Endothelial cell of umbilical vein (primary cell): Measurements from ENCODE around the gene KIAA1958. TPM values are rescaled to one million over a fixed set of nuclear protein-coding genes. Genes with fewer than 3 reads are reported as not detected.

Experiments
- BruUV-seq: library from RNA; stranded (reverse); fragments of 400-500 nt; replicated peaks from 2 replicates; lab custom pipeline; 2021; lab: Mats Ljungman, UMichigan
- CTCF ChIA-PET: fragments of 300-600, 350-600 bp; sonication (Branson Sonifier 250); formaldehyde crosslinking; loops from one replicate; lab custom pipeline; 2021; ENCODE audit warnings: antibody characterized with exemption, inconsistent platforms; lab: Charles Lee
- POLR2A ChIA-PET: fragments of 300-600, 350-600 bp; sonication (Branson Sonifier 250); formaldehyde crosslinking; loops from one replicate; lab custom pipeline; 2021; ENCODE audit warnings: antibody characterized with exemption, inconsistent platforms; lab: Charles Lee
- DNase-seq: peaks from one replicate; pipeline ENCODE4 v3.0.0-alpha.2; 2011; ENCODE audit warnings: low read depth, low spot score
- FAIRE-seq: peaks from 2 replicates; lab custom pipeline; 2011; peaks lifted over from hg19 to GRCh38; lab: Jason Lieb, UNC
- H2AFZ ChIP-seq: 2 replicates; pipeline ENCODE4 v1.6.0; 2012; ENCODE audit warnings: low read depth, low read length, control low read depth, inconsistent platforms
- H3K27ac ChIP-seq: 2 replicates; pipeline ENCODE4 v1.5.1; 2011; ENCODE audit warnings: low read depth, mild to moderate bottlenecking, control low read depth, low read length, moderate library complexity; ENCODE audit not compliant: insufficient read depth
- H3K27me3 ChIP-seq, 2 experiments: 2 replicates each; pipeline versions ENCODE4 v1.6.0 to v1.6.1; 2011; ENCODE audit warnings: low read length in 2 of 2, mixed read lengths in 1 of 2; ENCODE audit not compliant: control insufficient read depth in 2 of 2, insufficient read depth in 2 of 2
- H3K36me3 ChIP-seq, 2 experiments: 2 replicates in 1 of 2; 3 replicates in 1 of 2; pipeline ENCODE4 v1.5.1; 2011; ENCODE audit warnings: low read length in 2 of 2, mild to moderate bottlenecking in 1 of 2, moderate library complexity in 1 of 2; ENCODE audit not compliant: control insufficient read depth in 2 of 2, insufficient read depth in 2 of 2; ENCODE audit errors: extremely low read depth in 1 of 2
- H3K4me1 ChIP-seq: 3 replicates; pipeline ENCODE4 v1.5.1; 2011; ENCODE audit warnings: mild to moderate bottlenecking, low read length; ENCODE audit not compliant: control insufficient read depth, insufficient read depth; ENCODE audit errors: extremely low read depth
- H3K4me2 ChIP-seq: 2 replicates; pipeline ENCODE4 v1.6.1; 2011; ENCODE audit warnings: low read length, control low read depth, mixed read lengths; ENCODE audit not compliant: insufficient read depth
- H3K4me3 ChIP-seq, 3 experiments: fragments of 200-600 bp in 1 of 3; sonication (generic), shearing (Covaris generic) in 1 of 3; replicated peaks in 1 of 3; 2 replicates each; pipeline ENCODE4 v1.5.1; 2011 to 2016; ENCODE audit warnings: control low read depth in 3 of 3, low read length in 3 of 3, mild to moderate bottlenecking in 2 of 3, inconsistent platforms in 1 of 3, low read depth in 1 of 3, moderate library complexity in 1 of 3; ENCODE audit not compliant: insufficient read depth in 1 of 3
- H3K79me2 ChIP-seq: 2 replicates; pipeline ENCODE4 v1.6.0; 2012; ENCODE audit warnings: low read length, inconsistent platforms; ENCODE audit not compliant: control insufficient read depth, insufficient read depth
- H3K9ac ChIP-seq: replicated peaks from 2 replicates; pipeline ENCODE3; 2011; ENCODE audit warnings: low read length, control low read depth; ENCODE audit not compliant: insufficient read depth; ENCODE audit errors: extremely low read depth
- H3K9me1 ChIP-seq: replicated peaks from 3 replicates; pipeline ENCODE4 v1.6.0; 2011; ENCODE audit warnings: mild to moderate bottlenecking, low read length; ENCODE audit not compliant: control insufficient read depth, insufficient read depth; ENCODE audit errors: extremely low read depth
- H3K9me3 ChIP-seq: replicated peaks from 2 replicates; pipeline ENCODE4 v1.5.1; 2012; ENCODE audit warnings: low read length, inconsistent platforms; ENCODE audit not compliant: control insufficient read depth, insufficient read depth
- H4K20me1 ChIP-seq: replicated peaks from 2 replicates; pipeline ENCODE3; 2011; ENCODE audit warnings: mild to moderate bottlenecking, low read length; ENCODE audit not compliant: control insufficient read depth, insufficient read depth; ENCODE audit errors: extremely low read depth
- EZH2 ChIP-seq: IDR thresholded peaks from 2 replicates; pipeline ENCODE4 v1.6.1; 2012; ENCODE audit warnings: borderline replicate concordance, low read depth, mild to moderate bottlenecking, moderate library complexity, low read length, inconsistent platforms; ENCODE audit not compliant: severe bottlenecking
- FOS ChIP-seq: IDR thresholded peaks from 2 replicates; pipeline ENCODE4 v1.6.1; 2011; ENCODE audit warnings: mild to moderate bottlenecking, low read length, moderate library complexity, borderline replicate concordance; ENCODE audit not compliant: insufficient read depth
- GATA2 ChIP-seq: IDR thresholded peaks from 2 replicates; pipeline ENCODE4 v1.7.0; 2011; ENCODE audit warnings: low read depth, mild to moderate bottlenecking, moderate library complexity, mixed read lengths, low read length; ENCODE audit not compliant: insufficient read length, insufficient read depth
- JUN ChIP-seq: IDR thresholded peaks from 2 replicates; pipeline ENCODE4 v1.6.1; 2011; ENCODE audit warnings: borderline replicate concordance, low read depth; ENCODE audit not compliant: insufficient read length, insufficient read depth
- MAX ChIP-seq: IDR thresholded peaks from 2 replicates; pipeline ENCODE4 v1.6.1; 2011; ENCODE audit not compliant: insufficient read depth, insufficient read length
- MYC ChIP-seq: IDR thresholded peaks from one replicate; pipeline ENCODE4 v1.6.1; 2011; ENCODE audit warnings: mild to moderate bottlenecking, low read depth, low read length
- POLR2A ChIP-seq: IDR thresholded peaks from 2 replicates; pipeline ENCODE4 v1.6.1; 2012; ENCODE audit warnings: low read depth, mild to moderate bottlenecking, control low read depth, low read length
- POLR2AphosphoS5 ChIP-seq: IDR thresholded peaks from 2 replicates; pipeline ENCODE4 v1.6.1; 2012; ENCODE audit warnings: low read depth, mild to moderate bottlenecking, control low read depth, low read length, moderate library complexity; ENCODE audit not compliant: insufficient read depth
- dilution Hi-C: fragments of 300-500 bp; cut with MboI; formaldehyde crosslinking; loops from one replicate; pipeline ENCODE4 v1.15.0; 2019; ENCODE audit warnings: low sequenced_read_pairs; ENCODE audit not compliant: extremely low pct_ligation_motif_present
- intact Hi-C: fragments of 100-400 bp; cut with micrococcal nuclease; formaldehyde crosslinking; loops from one replicate; pipeline ENCODE4 v1.10.0; 2022
- polyA plus RNA-seq, 4 experiments: library from polyadenylated mRNA; depleted of rRNA in 3 of 4; stranded (reverse) in 3 of 4; unstranded in 1 of 4; fragments of >200 nt; gene quantifications; 2 replicates each; pipeline versions ENCODE4 v1.2.1 to v1.2.3, GENCODE V29; 2011 to 2012; ENCODE audit warnings: missing spikeins in 1 of 4
- total RNA-seq: library from RNA; stranded (reverse); gene quantifications from 2 replicates; pipeline ENCODE4 v1.2.3, GENCODE V29; 2021
- TF ChIP-seq, protein P1 (sequence below), 2 donors: IDR thresholded peaks; 1 replicate in 1 of 2; 2 replicates in 1 of 2; pipeline ENCODE4 v1.5.1; 2011; ENCODE audit warnings: low read length in 2 of 2, mild to moderate bottlenecking in 2 of 2, moderate library complexity in 2 of 2, control low read depth in 1 of 2, inconsistent platforms in 1 of 2, low read depth in 1 of 2; ENCODE audit not compliant: insufficient read depth in 1 of 2; ENCODE audit errors: extremely low read depth in 1 of 2

The KIAA1958 gene
- total and polyA plus RNA-seq, 2 donors (not counting 3 experiments of a cell fraction or from before 2014, with no cell fraction given) = 1.7 to 5.0 TPM

DNA sequence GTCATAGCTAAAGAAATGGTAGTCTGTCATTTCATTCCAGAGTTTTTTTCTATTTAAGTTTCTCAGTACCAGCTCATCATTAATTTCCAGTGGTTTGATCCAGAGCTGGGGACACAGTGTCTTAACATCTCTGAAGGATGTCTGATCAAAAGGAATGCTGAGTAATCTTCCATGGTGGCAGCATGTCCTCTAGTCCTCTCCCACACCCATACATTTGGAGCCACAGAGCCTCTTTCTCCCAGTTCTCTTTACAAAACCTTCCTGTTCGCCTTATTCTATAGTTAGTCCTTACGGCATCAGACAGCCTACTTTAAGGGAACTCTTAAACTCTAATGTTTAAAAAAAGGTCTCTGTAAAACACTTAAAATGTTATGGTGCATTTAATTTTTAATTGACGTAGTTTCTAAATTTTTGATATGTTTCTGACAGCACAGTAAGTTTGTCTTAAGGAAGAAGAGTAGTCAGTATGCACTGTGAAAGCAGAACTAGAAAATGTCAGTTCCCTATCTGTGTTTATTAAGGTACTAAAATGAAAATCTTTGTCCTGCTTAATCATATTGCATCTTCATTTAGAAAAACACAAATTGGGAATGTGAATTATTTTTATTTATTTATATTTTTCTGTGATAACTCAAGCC lies 134.5 kb downstream of the KIAA1958 start:
- H3K9ac ChIP-seq = no peak overlapping the region
- DNase-seq = no peak
- H3K9me1 ChIP-seq = no peaks in the 10 kb centered on the region
- no peaks in the 10 kb centered on the region for H3K27me3 ChIP-seq
- no peak for FAIRE-seq
- intact Hi-C loops (no loop called here), dilution Hi-C loops (no loop called here)
- BruUV-seq = no TSS peak
- H3K79me2 ChIP-seq = no peaks in the 10 kb centered on the region
- H3K36me3 ChIP-seq = peaks cover 0 to 2% of the 10 kb centered on the region in 2 experiments
- H3K4me3 ChIP-seq = no peak overlapping the region
- H3K4me1 ChIP-seq = no peaks in the 10 kb centered on the region
- H3K9me3 ChIP-seq = no peaks in the 10 kb centered on the region
- H4K20me1 ChIP-seq = no peaks in the 10 kb centered on the region
- no peak overlapping the region for H3K27ac ChIP-seq
- TF ChIP-seq JUN (no peak), POLR2AphosphoS5 (no peak), GATA2 (no peak), FOS (no peak), POLR2A (no peak), MAX (no peak), MYC (no peak), EZH2 (no peak)
- TF ChIP-seq, protein P1, sequence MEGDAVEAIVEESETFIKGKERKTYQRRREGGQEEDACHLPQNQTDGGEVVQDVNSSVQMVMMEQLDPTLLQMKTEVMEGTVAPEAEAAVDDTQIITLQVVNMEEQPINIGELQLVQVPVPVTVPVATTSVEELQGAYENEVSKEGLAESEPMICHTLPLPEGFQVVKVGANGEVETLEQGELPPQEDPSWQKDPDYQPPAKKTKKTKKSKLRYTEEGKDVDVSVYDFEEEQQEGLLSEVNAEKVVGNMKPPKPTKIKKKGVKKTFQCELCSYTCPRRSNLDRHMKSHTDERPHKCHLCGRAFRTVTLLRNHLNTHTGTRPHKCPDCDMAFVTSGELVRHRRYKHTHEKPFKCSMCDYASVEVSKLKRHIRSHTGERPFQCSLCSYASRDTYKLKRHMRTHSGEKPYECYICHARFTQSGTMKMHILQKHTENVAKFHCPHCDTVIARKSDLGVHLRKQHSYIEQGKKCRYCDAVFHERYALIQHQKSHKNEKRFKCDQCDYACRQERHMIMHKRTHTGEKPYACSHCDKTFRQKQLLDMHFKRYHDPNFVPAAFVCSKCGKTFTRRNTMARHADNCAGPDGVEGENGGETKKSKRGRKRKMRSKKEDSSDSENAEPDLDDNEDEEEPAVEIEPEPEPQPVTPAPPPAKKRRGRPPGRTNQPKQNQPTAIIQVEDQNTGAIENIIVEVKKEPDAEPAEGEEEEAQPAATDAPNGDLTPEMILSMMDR (IDR thresholded peaks at IDR 0.05; ENCODE audit: extremely low read depth in 1 of 2, insufficient read depth in 1 of 2, low read depth in 1 of 2, low read length in 2 of 2) = no peak
- CTCF ChIA-PET = interaction anchor here (2.3 kb wide), 1 partner anchor 22 kb away, joined by 10 read pairs; no protein-coding TSS in a partner anchor
- POLR2A ChIA-PET = no interaction called here
- no peak overlapping the region for H3K4me2 ChIP-seq
- H2AFZ ChIP-seq = no peak overlapping the region
